Measurements from ENCODE around the gene FCRL4.

DNA sequence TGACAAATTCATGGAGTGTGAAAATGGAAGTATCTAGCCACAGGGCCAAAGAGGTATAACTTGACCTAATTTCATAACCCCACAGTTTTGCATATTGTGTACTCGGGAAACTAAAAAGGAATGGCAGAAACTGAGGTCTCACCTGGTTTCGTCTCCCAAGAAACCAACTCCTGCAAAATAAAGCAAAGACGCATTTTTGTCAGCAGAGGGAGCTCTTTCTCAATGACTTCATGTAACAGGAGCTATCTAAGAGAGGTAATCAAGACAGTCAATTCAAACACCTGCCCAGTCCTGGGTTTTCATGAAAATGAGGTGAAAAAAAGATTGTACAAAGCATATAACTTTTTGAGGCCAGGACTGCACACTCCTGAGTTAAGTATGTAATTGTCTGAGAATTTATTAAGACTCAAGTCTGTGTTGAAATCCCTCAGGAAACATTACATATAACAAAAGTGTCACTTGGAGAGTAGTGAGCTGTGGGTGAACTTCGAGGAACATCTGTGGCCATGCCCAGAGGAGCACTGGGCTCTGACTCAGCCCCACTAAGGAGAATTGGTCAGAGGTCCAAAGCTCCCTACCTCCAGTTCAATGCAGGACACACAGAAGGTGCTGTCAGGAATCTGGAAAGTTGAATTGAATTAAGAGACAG is 17.6 kb downstream of the FCRL4 start:
- TF ChIP-seq POLR2A (IDR thresholded peaks at IDR 0.05) = no peak
- TF ChIP-seq, protein P1, sequence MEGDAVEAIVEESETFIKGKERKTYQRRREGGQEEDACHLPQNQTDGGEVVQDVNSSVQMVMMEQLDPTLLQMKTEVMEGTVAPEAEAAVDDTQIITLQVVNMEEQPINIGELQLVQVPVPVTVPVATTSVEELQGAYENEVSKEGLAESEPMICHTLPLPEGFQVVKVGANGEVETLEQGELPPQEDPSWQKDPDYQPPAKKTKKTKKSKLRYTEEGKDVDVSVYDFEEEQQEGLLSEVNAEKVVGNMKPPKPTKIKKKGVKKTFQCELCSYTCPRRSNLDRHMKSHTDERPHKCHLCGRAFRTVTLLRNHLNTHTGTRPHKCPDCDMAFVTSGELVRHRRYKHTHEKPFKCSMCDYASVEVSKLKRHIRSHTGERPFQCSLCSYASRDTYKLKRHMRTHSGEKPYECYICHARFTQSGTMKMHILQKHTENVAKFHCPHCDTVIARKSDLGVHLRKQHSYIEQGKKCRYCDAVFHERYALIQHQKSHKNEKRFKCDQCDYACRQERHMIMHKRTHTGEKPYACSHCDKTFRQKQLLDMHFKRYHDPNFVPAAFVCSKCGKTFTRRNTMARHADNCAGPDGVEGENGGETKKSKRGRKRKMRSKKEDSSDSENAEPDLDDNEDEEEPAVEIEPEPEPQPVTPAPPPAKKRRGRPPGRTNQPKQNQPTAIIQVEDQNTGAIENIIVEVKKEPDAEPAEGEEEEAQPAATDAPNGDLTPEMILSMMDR (IDR thresholded peaks at IDR 0.05) = peak; percentile 37 to 60 (median 48)
